PC-9 (cell line): ENCODE measurements around the gene OR51B2. TPM values are rescaled to one million over a fixed set of nuclear protein-coding genes. Genes with fewer than 3 reads are reported as not detected.

Experiments used
- BruUV-seq: library from RNA; stranded (reverse); fragments of 400-500 nt; replicated peaks from 2 replicates; lab custom pipeline; 2021; lab: Mats Ljungman, UMichigan
- CTCF ChIA-PET: fragments of 300-600 bp; sonication (Branson Sonifier 250); formaldehyde crosslinking; loops from one replicate; lab custom pipeline; 2022; ENCODE audit warnings: antibody characterized with exemption; lab: Charles Lee
- POLR2A ChIA-PET: fragments of 300-600 bp; sonication (Branson Sonifier 250); formaldehyde crosslinking; loops from one replicate; lab custom pipeline; 2022; ENCODE audit warnings: antibody characterized with exemption; ENCODE audit not compliant: unreplicated experiment; lab: Charles Lee
- DNase-seq, 2 experiments: peaks; one replicate each; pipeline versions ENCODE4 v3.0.0 to v3.0.0-alpha.2; 2015 to 2022; ENCODE audit warnings: mixed read lengths in 1 of 2
- H2AFZ ChIP-seq: fragments of 200-600 bp; sonication (generic); 2 replicates; pipeline ENCODE4 v1.8.1; 2017; ENCODE audit warnings: antibody characterized with exemption
- H3F3A ChIP-seq: fragments of 200-600 bp; sonication (generic); 2 replicates; pipeline ENCODE4 v1.8.1; 2017; ENCODE audit warnings: antibody characterized with exemption, mild to moderate bottlenecking, low read depth; ENCODE audit not compliant: insufficient read depth
- H3K27ac ChIP-seq: fragments of 200-600 bp; sonication (generic); 2 replicates; pipeline ENCODE4 v1.6.1; 2016; ENCODE audit warnings: mixed run types
- H3K27me3 ChIP-seq: fragments of 200-600 bp; sonication (generic); 2 replicates; pipeline ENCODE4 v1.6.1; 2016; ENCODE audit warnings: low read depth, mixed run types; ENCODE audit not compliant: insufficient read depth
- H3K36me3 ChIP-seq: fragments of 200-600 bp; sonication (generic); 2 replicates; pipeline ENCODE4 v1.6.1; 2016; ENCODE audit warnings: low read depth, mixed run types
- H3K4me1 ChIP-seq: fragments of 200-600 bp; sonication (generic); replicated peaks from 2 replicates; pipeline ENCODE4 v1.6.1; 2016; ENCODE audit warnings: mixed run types; ENCODE audit not compliant: insufficient read depth
- H3K4me2 ChIP-seq: fragments of 200-600 bp; sonication (generic); 2 replicates; pipeline ENCODE4 v1.6.1; 2017; ENCODE audit warnings: mixed run types
- H3K4me3 ChIP-seq: fragments of 200-600 bp; sonication (generic); 2 replicates; pipeline ENCODE4 v1.6.1; 2016; ENCODE audit warnings: mixed run types
- H3K79me2 ChIP-seq: fragments of 200-600 bp; sonication (generic); 2 replicates; pipeline ENCODE4 v1.6.1; 2017; ENCODE audit warnings: low read depth, mixed run types
- H3K9me2 ChIP-seq: fragments of 200-600 bp; sonication (generic); 2 replicates; pipeline ENCODE4 v1.8.1; 2017; ENCODE audit warnings: mild to moderate bottlenecking; ENCODE audit not compliant: insufficient read depth
- H3K9me3 ChIP-seq: fragments of 200-600 bp; sonication (generic); 2 replicates; pipeline ENCODE4 v1.8.1; 2016; ENCODE audit warnings: low read depth; ENCODE audit not compliant: insufficient read depth
- H4K20me1 ChIP-seq: fragments of 200-600 bp; sonication (generic); 2 replicates; pipeline ENCODE4 v1.8.1; 2017; ENCODE audit not compliant: insufficient read depth
- EZH2 ChIP-seq: fragments of 200-600 bp; sonication (generic); IDR thresholded peaks from 2 replicates; pipeline ENCODE4 v1.8.0; 2017; ENCODE audit warnings: antibody characterized with exemption, low read depth
- intact Hi-C: fragments of 100-400 bp; cut with micrococcal nuclease; formaldehyde crosslinking; loops from one replicate; pipeline ENCODE4 v1.10.0; 2022; ENCODE audit not compliant: unreplicated experiment
- total RNA-seq: library from RNA; stranded (reverse); gene quantifications from 2 replicates; pipeline ENCODE4 v1.2.3, GENCODE V29; 2021
- TF ChIP-seq, protein P1 (sequence below): fragments of 200-600 bp; sonication (generic); conservative IDR thresholded peaks from 2 replicates; pipeline ENCODE4 v1.6.1; 2017; ENCODE audit warnings: mixed run types, antibody characterized with exemption, mild to moderate bottlenecking, moderate library complexity

Gene OR51B2
- total RNA-seq, 1 experiment from 2014 or later, result not detected

- TF ChIP-seq, protein P1, sequence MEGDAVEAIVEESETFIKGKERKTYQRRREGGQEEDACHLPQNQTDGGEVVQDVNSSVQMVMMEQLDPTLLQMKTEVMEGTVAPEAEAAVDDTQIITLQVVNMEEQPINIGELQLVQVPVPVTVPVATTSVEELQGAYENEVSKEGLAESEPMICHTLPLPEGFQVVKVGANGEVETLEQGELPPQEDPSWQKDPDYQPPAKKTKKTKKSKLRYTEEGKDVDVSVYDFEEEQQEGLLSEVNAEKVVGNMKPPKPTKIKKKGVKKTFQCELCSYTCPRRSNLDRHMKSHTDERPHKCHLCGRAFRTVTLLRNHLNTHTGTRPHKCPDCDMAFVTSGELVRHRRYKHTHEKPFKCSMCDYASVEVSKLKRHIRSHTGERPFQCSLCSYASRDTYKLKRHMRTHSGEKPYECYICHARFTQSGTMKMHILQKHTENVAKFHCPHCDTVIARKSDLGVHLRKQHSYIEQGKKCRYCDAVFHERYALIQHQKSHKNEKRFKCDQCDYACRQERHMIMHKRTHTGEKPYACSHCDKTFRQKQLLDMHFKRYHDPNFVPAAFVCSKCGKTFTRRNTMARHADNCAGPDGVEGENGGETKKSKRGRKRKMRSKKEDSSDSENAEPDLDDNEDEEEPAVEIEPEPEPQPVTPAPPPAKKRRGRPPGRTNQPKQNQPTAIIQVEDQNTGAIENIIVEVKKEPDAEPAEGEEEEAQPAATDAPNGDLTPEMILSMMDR, result no peak
- no peak for TF ChIP-seq EZH2
- intact Hi-C loops, result no loop called here
- no TSS peak for BruUV-seq
- Histone ChIP-seq H3K27me3 (no peaks in the 10 kb centered on the region), H3K79me2 (no peaks in the 10 kb centered on the region), H3K36me3 (no peaks in the 10 kb centered on the region), H3K4me2 (no peak overlapping the region), H3F3A (0 out of 2 replicates have a peak, but pooled peaks cover 3% of the 10 kb centered on the region), H3K27ac (no peak overlapping the region; the same call in 1 of the 2 replicates), H4K20me1 (no peaks in the 10 kb centered on the region), H3K9me3 (no peaks in the 10 kb centered on the region), H3K4me3 (no peak overlapping the region), H2AFZ (no peak overlapping the region), H3K4me1 (peaks cover 7% of the 10 kb centered on the region), H3K9me2 (no peaks in the 10 kb centered on the region)
- ChIA-PET CTCF (no interaction called here), POLR2A (no interaction called here)
- DNase-seq, result no peak
Observed at GRCh38 chr11:5279471-5280090, 44.5 kb downstream of the OR51B2 start.

DNA sequence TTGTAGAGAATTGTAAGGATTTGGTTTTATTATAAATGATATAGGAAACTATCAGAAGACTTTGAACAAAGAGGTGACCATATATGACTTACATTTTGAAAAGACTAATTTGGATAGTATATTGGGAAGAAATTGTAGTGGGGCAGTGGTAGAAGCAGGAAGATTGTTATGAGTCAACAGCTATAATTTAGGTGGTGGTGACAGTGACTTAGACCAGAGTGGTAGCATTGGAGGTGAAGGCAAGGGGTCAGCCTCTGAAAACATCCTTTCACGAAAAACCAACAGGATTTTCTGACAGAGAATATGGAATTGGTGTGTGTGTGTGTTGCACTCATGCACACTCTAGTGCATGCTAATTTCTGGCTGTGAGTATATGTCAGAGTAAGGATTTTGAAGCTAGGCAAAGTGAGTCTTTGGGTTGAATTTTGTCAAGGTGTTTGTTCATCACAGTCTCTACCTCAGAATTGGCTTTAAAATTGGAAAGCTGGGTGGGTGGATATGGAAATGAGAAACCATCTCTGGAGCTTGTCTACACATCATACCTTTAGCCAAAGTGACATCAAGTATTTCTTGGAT is 46.2 kb downstream of the OR51B2 start:
- no peak overlapping the region for H2AFZ ChIP-seq
- CTCF ChIA-PET, result interaction anchor here (0.6 kb wide), 1 partner anchor 40 kb away, joined by 4 read pairs; no protein-coding TSS in a partner anchor
- TF ChIP-seq, protein P1, result no peak
- no peak for TF ChIP-seq EZH2

GRCh38 chr11:5276697-5277096 is 47.4 kb downstream of the OR51B2 start:
- intact Hi-C loops, result no loop called here
- H4K20me1 ChIP-seq, result no peaks in the 10 kb centered on the region
- ChIA-PET POLR2A (no interaction called here), CTCF (interaction anchor here (0.7 kb wide), 1 partner anchor 105 kb away, joined by 8 read pairs; no protein-coding TSS in a partner anchor)
- H3K4me2 ChIP-seq, result no peak overlapping the region
- no peak for TF ChIP-seq EZH2
- TF ChIP-seq, protein P1, result no peak
- peaks cover 7% of the 10 kb centered on the region for H3K4me1 ChIP-seq
- H3F3A ChIP-seq, result 0 out of 2 replicates have a peak, but pooled peaks cover 3% of the 10 kb centered on the region
- DNase-seq, result no peak
- no peaks in the 10 kb centered on the region for H3K36me3 ChIP-seq
- BruUV-seq, result no TSS peak
- no peak overlapping the region for H2AFZ ChIP-seq
- no peaks in the 10 kb centered on the region for H3K9me2 ChIP-seq
- no peak overlapping the region for H3K27ac ChIP-seq
- no peak overlapping the region for H3K4me3 ChIP-seq
- no peaks in the 10 kb centered on the region for H3K27me3 ChIP-seq
- no peaks in the 10 kb centered on the region for H3K9me3 ChIP-seq
- no peaks in the 10 kb centered on the region for H3K79me2 ChIP-seq

More for the DNA sequence above, 46.2 kb downstream of the OR51B2 start:
- Histone ChIP-seq H4K20me1 (no peaks in the 10 kb centered on the region), H3K9me2 (no peaks in the 10 kb centered on the region), H3K4me1 (peaks cover 7% of the 10 kb centered on the region), H3K9me3 (no peaks in the 10 kb centered on the region), H3F3A (0 out of 2 replicates have a peak, but pooled peaks cover 3% of the 10 kb centered on the region), H3K4me2 (no peak overlapping the region), H3K27me3 (no peaks in the 10 kb centered on the region), H3K79me2 (no peaks in the 10 kb centered on the region), H3K36me3 (no peaks in the 10 kb centered on the region), H3K27ac (no peak overlapping the region), H3K4me3 (no peak overlapping the region)
- BruUV-seq, result no TSS peak
- POLR2A ChIA-PET, result no interaction called here
- intact Hi-C loops, result no loop called here
- DNase-seq, result no peak
